OCI-LY7 (cell line): Measurements from ENCODE around the gene KIAA0586.
"Not testable (repeated sequence)": the region's sequence is repeated elsewhere in the genome, so short reads cannot be mapped to it uniquely, and the experiment has no call there.

Source experiments
- EZH2phosphoT487 ChIP-seq: fragments of 200-600 bp; sonication (generic); IDR thresholded peaks from 2 replicates; pipeline ENCODE4 v1.6.1; 2018; ENCODE audit warnings: low read depth, borderline replicate concordance, mild to moderate bottlenecking, mixed run types, antibody characterized with exemption, low read length, moderate library complexity, mixed read lengths
- TF ChIP-seq, protein P1 (sequence below): fragments of 200-600 bp; sonication (generic); conservative IDR thresholded peaks from 2 replicates; pipeline ENCODE4 v1.5.1; 2014; ENCODE audit warnings: mild to moderate bottlenecking, antibody characterized with exemption, low read length, moderate library complexity, mixed read lengths

DNA sequence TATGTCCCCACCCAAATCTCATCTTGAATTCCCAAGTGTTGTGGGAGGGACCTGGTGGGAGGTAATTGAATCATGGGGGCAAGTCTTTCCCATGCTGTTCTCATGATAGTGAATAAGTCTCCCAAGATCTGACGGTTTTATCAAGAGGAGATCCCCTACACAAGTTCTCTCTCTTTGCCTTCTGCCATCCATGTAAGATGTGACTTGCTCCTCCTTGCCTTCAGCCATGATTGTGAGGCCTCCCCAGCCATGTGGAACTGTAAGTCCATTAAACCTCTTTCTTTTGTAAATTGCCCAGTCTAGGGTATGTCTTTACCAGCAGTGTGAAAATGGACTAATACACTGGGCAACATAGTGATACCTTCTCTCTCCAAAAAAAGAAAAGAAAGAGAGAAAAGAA lies 10.6 kb upstream of the KIAA0586 start:
- TF ChIP-seq, protein P1, sequence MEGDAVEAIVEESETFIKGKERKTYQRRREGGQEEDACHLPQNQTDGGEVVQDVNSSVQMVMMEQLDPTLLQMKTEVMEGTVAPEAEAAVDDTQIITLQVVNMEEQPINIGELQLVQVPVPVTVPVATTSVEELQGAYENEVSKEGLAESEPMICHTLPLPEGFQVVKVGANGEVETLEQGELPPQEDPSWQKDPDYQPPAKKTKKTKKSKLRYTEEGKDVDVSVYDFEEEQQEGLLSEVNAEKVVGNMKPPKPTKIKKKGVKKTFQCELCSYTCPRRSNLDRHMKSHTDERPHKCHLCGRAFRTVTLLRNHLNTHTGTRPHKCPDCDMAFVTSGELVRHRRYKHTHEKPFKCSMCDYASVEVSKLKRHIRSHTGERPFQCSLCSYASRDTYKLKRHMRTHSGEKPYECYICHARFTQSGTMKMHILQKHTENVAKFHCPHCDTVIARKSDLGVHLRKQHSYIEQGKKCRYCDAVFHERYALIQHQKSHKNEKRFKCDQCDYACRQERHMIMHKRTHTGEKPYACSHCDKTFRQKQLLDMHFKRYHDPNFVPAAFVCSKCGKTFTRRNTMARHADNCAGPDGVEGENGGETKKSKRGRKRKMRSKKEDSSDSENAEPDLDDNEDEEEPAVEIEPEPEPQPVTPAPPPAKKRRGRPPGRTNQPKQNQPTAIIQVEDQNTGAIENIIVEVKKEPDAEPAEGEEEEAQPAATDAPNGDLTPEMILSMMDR, result not testable (repeated sequence)
- not testable (repeated sequence) for TF ChIP-seq EZH2phosphoT487
